Heart right ventricle (tissue), 16 donors: Measurements from ENCODE around the gene NOS1AP. TPM values are rescaled to one million over a fixed set of nuclear protein-coding genes. Genes with fewer than 3 reads are reported as not detected.

Experiments
- ATAC-seq, 8 donors: fragments of 200-7000 bp; cut with Tn5 transposase; one replicate each; pipeline ENCODE4 v1.9.1; 2020; ENCODE audit warnings: mild to moderate bottlenecking in 8 of 8, moderate library complexity in 8 of 8, moderate number of reproducible peaks in 1 of 8
- DNase-seq, 2 donors: peaks; one replicate each; pipeline ENCODE4 v3.0.0-alpha.2; 2020
- H3K27ac ChIP-seq, 10 donors: fragments of 200-600 bp; sonication (generic) in 2 of 10; one replicate each; pipeline versions ENCODE4 v1.5.0 to v1.8.0; 2020 to 2022; ENCODE audit warnings: mild to moderate bottlenecking in 3 of 10
- H3K27me3 ChIP-seq, 7 donors: fragments of 200-600 bp; one replicate each; pipeline ENCODE4 v1.8.0; 2021 to 2022; ENCODE audit warnings: mild to moderate bottlenecking in 2 of 7
- H3K36me3 ChIP-seq, 9 donors: fragments of 200-600 bp; sonication (generic) in 1 of 9; one replicate each; pipeline versions ENCODE4 v1.5.0 to v1.8.0; 2020 to 2022; ENCODE audit warnings: mild to moderate bottlenecking in 2 of 9
- H3K4me1 ChIP-seq, 9 donors: fragments of 200-600 bp; sonication (generic) in 1 of 9; one replicate each; pipeline versions ENCODE4 v1.5.0 to v1.8.0; 2020 to 2022; ENCODE audit warnings: mild to moderate bottlenecking in 4 of 9
- H3K4me3 ChIP-seq, 10 donors: fragments of 200-600 bp; sonication (generic) in 2 of 10; one replicate each; pipeline versions ENCODE4 v1.5.0 to v1.8.0; 2020 to 2022; ENCODE audit warnings: mild to moderate bottlenecking in 7 of 10, moderate library complexity in 2 of 10
- H3K9me3 ChIP-seq, 11 donors: fragments of 200-600 bp in 10 of 11; sonication (generic) in 2 of 11; one replicate each; pipeline versions ENCODE4 v1.5.0 to v1.8.0; 2013 to 2022; ENCODE audit warnings: mild to moderate bottlenecking in 2 of 11, control low read depth in 1 of 11, moderate library complexity in 1 of 11
- CTCF ChIP-seq, 9 donors: fragments of 200-600 bp; sonication (generic) in 2 of 9; IDR thresholded peaks; one replicate each; pipeline versions ENCODE4 v1.5.0 to v1.8.0; 2021 to 2022; ENCODE audit warnings: antibody characterized with exemption in 9 of 9, mild to moderate bottlenecking in 5 of 9, moderate library complexity in 1 of 9
- WGBS, 2 donors: extraction: QIAGEN DNeasy Blood & Tissue Kit; methylation state at CpG; one replicate each; pipeline ENCODE4 v1.1.7; 2013; ENCODE audit warnings: inconsistent platforms in 1 of 2; 5-methylcytosine and 5-hydroxymethylcytosine counted together
- intact Hi-C, 10 donors: fragments of 100-400 bp; cut with DNase I; formaldehyde crosslinking; loops; one replicate each; pipeline versions ENCODE4 v1.11.1 to v1.14.2; 2022
- polyA plus RNA-seq, 2 donors: library from polyadenylated mRNA; stranded (reverse); fragments of 200-250 nt; gene quantifications; one replicate each; pipeline ENCODE4 v1.2.3, GENCODE V29; 2013
- total RNA-seq, 10 donors: library from RNA; stranded (reverse); fragmentation: NEBNext Ultra II Directional in 3 of 10; extraction: Animal tissue kit (Norgen Biotek cat#: 25700) in 3 of 10; gene quantifications; one replicate each; pipeline versions ENCODE4 v1.2.1 to v1.2.4, GENCODE V29; 2021 to 2023
- donor health status: Arrhythmogenic right ventricular cardiomyopathy.
- donor health status: ischemic (EF 13 %, LVEDD 7.1; RV severe dilation, severe dysfunction).
- donor health status: healthy with polysubstance abuse.
- donor health status: DM: no; HTN: yes; CAD: no.
- donor health status: DM: no; HTN: no; CAD: no.
- donor health status: ischemic (EF 25% LVEDD 6.9; RV normal size, moderate dysfunction).
- donor health status: ischemic (EF 25% LVEDD 5.7; RV mildly dilated, moderate dysfunction).
- donor health status: healthy.
- donor health status: DM: yes; HTN: yes; CAD: no.
- donor health status: Ischemic cardiomyopathy.
- donor health status: ischemic (EF 35%, LVEDD 5.7; RV mildly dilated, moderate dysfunction).
- donor health status: nonischemic (EF 11% LVEDD 7.7; RV severe dilation, severe dysfunction).
- donor health status: DM: yes; HTN: yes; CAD: no.
- donor health status: PGD.
- donor health status: ischemic (EF 29% LVEDD 5.4; RV normal size, mild dysfunction).
- donor health status: nonischemic (EF 23%, LVEDD 6.1; RV moderate dilation, normal function).

Gene NOS1AP
- total and polyA plus RNA-seq, 12 donors: 0.19 to 7.1 (median 4.6) TPM

- DNase-seq (no peak), ATAC-seq (no peak)
- Histone ChIP-seq H3K36me3 (peaks cover 0 to 5% (median 0%) of the 10 kb centered on the region in 9 donors), H3K4me1 (peaks cover 0 to 36% (median 11%) of the 10 kb centered on the region in 9 donors), H3K4me3 (no peak overlapping the region), H3K9me3 (peaks cover 0 to 7% (median 0%) of the 10 kb centered on the region in 11 donors), H3K27ac (no peak overlapping the region), H3K27me3 (peaks cover 0 to 38% (median 1%) of the 10 kb centered on the region in 7 donors)
- intact Hi-C loops: loop anchor here in 1 of 10 donors (10.0 kb wide), 1 partner anchor 59 kb away; no protein-coding TSS in a partner anchor
- TF ChIP-seq CTCF (IDR thresholded peaks at IDR 0.05): no peak
- 90 to 92% methylated on average over 3 of the region's 3 CpGs for WGBS, 2 donors
Measured at GRCh38 chr1:162075862-162076261, 6.4 kb downstream of the NOS1AP start.

- Histone ChIP-seq H3K4me3 (no peak overlapping the region), H3K9me3 (peaks cover 0 to 9% (median 0%) of the 10 kb centered on the region in 11 donors), H3K4me1 (peaks cover 0 to 35% (median 4%) of the 10 kb centered on the region in 9 donors), H3K36me3 (peaks cover 0 to 5% (median 0%) of the 10 kb centered on the region in 9 donors), H3K27me3 (peaks cover 0 to 19% (median 0%) of the 10 kb centered on the region in 7 donors), H3K27ac (no peak overlapping the region)
- 98 to 100% methylated on average over 1 of the region's 1 CpG for WGBS, 2 donors
- intact Hi-C loops: loop anchor here in 1 of 10 donors (10.0 kb wide), 1 partner anchor 57 kb away; no protein-coding TSS in a partner anchor
- no peak for DNase-seq
- no peak for ATAC-seq
- TF ChIP-seq CTCF (IDR thresholded peaks at IDR 0.05): no peak
Measured at GRCh38 chr1:162077648-162078299, 8.3 kb downstream of the NOS1AP start.

- ATAC-seq (no peak), DNase-seq (no peak)
- peaks cover 0 to 8% (median 0%) of the 10 kb centered on the region in 7 donors for H3K27me3 ChIP-seq
- no peak overlapping the region for H3K27ac ChIP-seq
- peaks cover 0 to 5% (median 0%) of the 10 kb centered on the region in 9 donors for H3K36me3 ChIP-seq
- TF ChIP-seq CTCF (IDR thresholded peaks at IDR 0.05): no peak
- H3K4me3 ChIP-seq: no peak overlapping the region
- intact Hi-C loops: loop anchor here in 1 of 10 donors (10.0 kb wide), 1 partner anchor 56 kb away; no protein-coding TSS in a partner anchor
- 91% methylated on average over 1 of the region's 1 CpG for WGBS, 2 donors
- peaks cover 0 to 35% (median 4%) of the 10 kb centered on the region in 9 donors for H3K4me1 ChIP-seq
- H3K9me3 ChIP-seq: peaks cover 0 to 9% (median 0%) of the 10 kb centered on the region in 11 donors
Measured at GRCh38 chr1:162079030-162079429, 9.5 kb downstream of the NOS1AP start.

GRCh38 chr1:162080472-162081015 lies 11.1 kb downstream of the NOS1AP start:
- 37 to 39% methylated on average over 2 of the region's 2 CpGs for whole genome bisulfite sequencing, 2 donors
- TF ChIP-seq CTCF (IDR thresholded peaks at IDR 0.05): no peak
- peaks cover 0 to 6% (median 0%) of the 10 kb centered on the region in 11 donors for H3K9me3 ChIP-seq
- no peak overlapping the region for H3K4me3 ChIP-seq
- peaks cover 0 to 35% (median 4%) of the 10 kb centered on the region in 9 donors for H3K4me1 ChIP-seq
- H3K36me3 ChIP-seq: no peaks in the 10 kb centered on the region
- ATAC-seq (no peak), DNase-seq (no peak)
- intact Hi-C loops: no loop called here
- peaks cover 0 to 8% (median 0%) of the 10 kb centered on the region in 7 donors for H3K27me3 ChIP-seq
- peak overlapping the region in 2 of 10 donors; percentile 6 to 25 for H3K27ac ChIP-seq
